Neural progenitor cell (in vitro differentiated cells): Measurements from ENCODE around the gene CSGALNACT2. TPM values are rescaled to one million over a fixed set of nuclear protein-coding genes. Genes with fewer than 3 reads are reported as not detected.

Experiments used
- DNase-seq: peaks from one replicate; pipeline ENCODE4 v3.0.0-alpha.2; 2016; ENCODE audit warnings: low spot score
- H2AFZ ChIP-seq: fragments of 200-600 bp; sonication (generic); replicated peaks from 2 replicates; pipeline ENCODE4 v1.6.1; 2016; ENCODE audit warnings: antibody characterized with exemption
- H3F3A ChIP-seq: fragments of 200-600 bp; sonication (generic); 2 replicates; pipeline ENCODE4 v1.6.1; 2016; ENCODE audit warnings: antibody characterized with exemption, low read depth
- H3K27ac ChIP-seq: fragments of 200-600 bp; sonication (generic); 2 replicates; pipeline ENCODE4 v1.5.1; 2016; ENCODE audit warnings: mild to moderate bottlenecking
- H3K27me3 ChIP-seq: fragments of 200-600 bp; sonication (generic); 2 replicates; pipeline ENCODE4 v1.6.1; 2016; ENCODE audit warnings: mild to moderate bottlenecking, moderate library complexity
- H3K36me3 ChIP-seq: fragments of 200-600 bp; sonication (generic); 2 replicates; pipeline ENCODE4 v1.5.1; 2016
- H3K4me1 ChIP-seq: fragments of 200-600 bp; sonication (generic); 2 replicates; pipeline ENCODE4 v1.6.1; 2016; ENCODE audit warnings: mixed run types
- H3K4me2 ChIP-seq: fragments of 200-600 bp; sonication (generic); 2 replicates; pipeline ENCODE4 v1.6.1; 2016
- H3K4me3 ChIP-seq: fragments of 200-600 bp; sonication (generic); 2 replicates; pipeline ENCODE4 v1.5.1; 2016
- H3K79me2 ChIP-seq: fragments of 200-600 bp; sonication (generic); 2 replicates; pipeline ENCODE4 v1.6.1; 2016; ENCODE audit warnings: low read depth
- H3K9ac ChIP-seq: fragments of 200-600 bp; sonication (generic); 2 replicates; pipeline ENCODE4 v1.6.1; 2016
- H3K9me3 ChIP-seq: fragments of 200-600 bp; sonication (generic); 2 replicates; pipeline ENCODE4 v1.5.1; 2016; ENCODE audit warnings: low read depth
- H4K20me1 ChIP-seq: fragments of 200-600 bp; sonication (generic); 2 replicates; pipeline ENCODE4 v1.6.1; 2016; ENCODE audit warnings: low read depth
- H3K27ac Mint-ChIP-seq: 3 replicates; pipeline ENCODE4 v1.8.0; 2021; ENCODE audit warnings: mixed read lengths
- H3K27me3 Mint-ChIP-seq: 2 replicates; pipeline ENCODE4 v1.8.0; 2022; ENCODE audit warnings: low read depth, mild to moderate bottlenecking, inconsistent platforms, moderate library complexity, mixed read lengths; ENCODE audit not compliant: insufficient read depth
- H3K36me3 Mint-ChIP-seq: 3 replicates; pipeline ENCODE4 v1.8.0; 2021; ENCODE audit warnings: mixed read lengths
- H3K4me1 Mint-ChIP-seq: 3 replicates; pipeline ENCODE4 v1.8.0; 2021; ENCODE audit warnings: mixed read lengths
- H3K4me3 Mint-ChIP-seq: 3 replicates; pipeline ENCODE4 v1.8.0; 2021; ENCODE audit warnings: mild to moderate bottlenecking, moderate library complexity, mixed read lengths
- H3K9me3 Mint-ChIP-seq: 3 replicates; pipeline ENCODE4 v1.8.0; 2020; ENCODE audit warnings: mixed read lengths
- EZH2 ChIP-seq: fragments of 200-600 bp; sonication (generic); IDR thresholded peaks from 2 replicates; pipeline ENCODE4 v1.6.1; 2017; ENCODE audit warnings: antibody characterized with exemption, mild to moderate bottlenecking, moderate library complexity
- EZH2phosphoT487 ChIP-seq: fragments of 200-600 bp; sonication (generic); IDR thresholded peaks from 2 replicates; pipeline ENCODE4 v1.6.1; 2017; ENCODE audit warnings: antibody characterized with exemption
- total RNA-seq: library from RNA; depleted of rRNA; stranded (reverse); fragments of >200 nt; gene quantifications from 2 replicates; pipeline ENCODE4 v1.2.3, GENCODE V29; 2015; ENCODE audit warnings: low replicate concordance
- TF ChIP-seq, protein P1 (sequence below): fragments of 200-600 bp; sonication (generic); IDR thresholded peaks from 2 replicates; pipeline ENCODE4 v1.5.1; 2017; ENCODE audit warnings: antibody characterized with exemption, mild to moderate bottlenecking

Gene CSGALNACT2
- total RNA-seq, 1 donor from 2014 or later: 9.3 TPM

DNA sequence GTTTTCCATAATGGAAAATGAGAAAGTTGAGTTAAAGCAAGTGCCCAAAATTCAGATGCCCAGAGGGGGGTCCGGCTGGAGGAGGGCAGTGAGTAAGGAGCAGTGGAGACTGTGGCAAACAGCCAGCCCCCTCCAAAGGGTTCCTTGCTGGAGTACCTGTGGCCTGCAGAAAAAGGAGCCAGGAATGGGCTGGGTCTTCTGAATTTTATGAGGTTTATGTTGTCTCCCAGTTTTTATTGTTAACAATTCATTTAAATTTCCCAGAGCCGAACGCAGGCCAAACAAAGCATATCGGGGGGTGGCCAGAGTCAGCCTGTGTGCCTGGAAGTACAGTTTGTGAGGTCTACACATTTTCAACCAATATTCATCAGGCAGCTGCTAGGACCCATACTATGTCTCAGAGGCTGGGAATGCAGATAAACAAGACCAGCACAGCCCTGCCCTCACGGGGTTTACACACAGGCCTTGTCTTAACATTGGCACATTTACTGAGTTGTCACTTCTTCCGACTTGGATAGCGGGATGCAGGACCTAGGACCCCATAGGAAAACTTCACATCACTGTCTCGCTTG lies 12.9 kb upstream of the CSGALNACT2 start:
- Mint-ChIP-seq H3K4me3 (no peak overlapping the region), H3K36me3 (no peaks in the 10 kb centered on the region), H3K27ac (no peak overlapping the region), H3K27me3 (peaks cover 2% of the 10 kb centered on the region), H3K4me1 (peaks cover 17% of the 10 kb centered on the region), H3K9me3 (no peaks in the 10 kb centered on the region)
- H3K4me3 ChIP-seq: no peak overlapping the region
- H3K9me3 ChIP-seq: no peaks in the 10 kb centered on the region
- H3K27me3 ChIP-seq: no peaks in the 10 kb centered on the region
- no peaks in the 10 kb centered on the region for H3K4me1 ChIP-seq
- H3K27ac ChIP-seq: no peak overlapping the region
- no peaks in the 10 kb centered on the region for H4K20me1 ChIP-seq
- H3K9ac ChIP-seq: no peak overlapping the region
- H3K36me3 ChIP-seq: no peaks in the 10 kb centered on the region
- H3K79me2 ChIP-seq: no peaks in the 10 kb centered on the region
- TF ChIP-seq, protein P1, sequence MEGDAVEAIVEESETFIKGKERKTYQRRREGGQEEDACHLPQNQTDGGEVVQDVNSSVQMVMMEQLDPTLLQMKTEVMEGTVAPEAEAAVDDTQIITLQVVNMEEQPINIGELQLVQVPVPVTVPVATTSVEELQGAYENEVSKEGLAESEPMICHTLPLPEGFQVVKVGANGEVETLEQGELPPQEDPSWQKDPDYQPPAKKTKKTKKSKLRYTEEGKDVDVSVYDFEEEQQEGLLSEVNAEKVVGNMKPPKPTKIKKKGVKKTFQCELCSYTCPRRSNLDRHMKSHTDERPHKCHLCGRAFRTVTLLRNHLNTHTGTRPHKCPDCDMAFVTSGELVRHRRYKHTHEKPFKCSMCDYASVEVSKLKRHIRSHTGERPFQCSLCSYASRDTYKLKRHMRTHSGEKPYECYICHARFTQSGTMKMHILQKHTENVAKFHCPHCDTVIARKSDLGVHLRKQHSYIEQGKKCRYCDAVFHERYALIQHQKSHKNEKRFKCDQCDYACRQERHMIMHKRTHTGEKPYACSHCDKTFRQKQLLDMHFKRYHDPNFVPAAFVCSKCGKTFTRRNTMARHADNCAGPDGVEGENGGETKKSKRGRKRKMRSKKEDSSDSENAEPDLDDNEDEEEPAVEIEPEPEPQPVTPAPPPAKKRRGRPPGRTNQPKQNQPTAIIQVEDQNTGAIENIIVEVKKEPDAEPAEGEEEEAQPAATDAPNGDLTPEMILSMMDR: no peak
- TF ChIP-seq EZH2: no peak
- no peak for TF ChIP-seq EZH2phosphoT487
- no peak overlapping the region for H2AFZ ChIP-seq
- no peak for DNase-seq
- H3F3A ChIP-seq: no peaks in the 10 kb centered on the region
- H3K4me2 ChIP-seq: no peak overlapping the region

DNA sequence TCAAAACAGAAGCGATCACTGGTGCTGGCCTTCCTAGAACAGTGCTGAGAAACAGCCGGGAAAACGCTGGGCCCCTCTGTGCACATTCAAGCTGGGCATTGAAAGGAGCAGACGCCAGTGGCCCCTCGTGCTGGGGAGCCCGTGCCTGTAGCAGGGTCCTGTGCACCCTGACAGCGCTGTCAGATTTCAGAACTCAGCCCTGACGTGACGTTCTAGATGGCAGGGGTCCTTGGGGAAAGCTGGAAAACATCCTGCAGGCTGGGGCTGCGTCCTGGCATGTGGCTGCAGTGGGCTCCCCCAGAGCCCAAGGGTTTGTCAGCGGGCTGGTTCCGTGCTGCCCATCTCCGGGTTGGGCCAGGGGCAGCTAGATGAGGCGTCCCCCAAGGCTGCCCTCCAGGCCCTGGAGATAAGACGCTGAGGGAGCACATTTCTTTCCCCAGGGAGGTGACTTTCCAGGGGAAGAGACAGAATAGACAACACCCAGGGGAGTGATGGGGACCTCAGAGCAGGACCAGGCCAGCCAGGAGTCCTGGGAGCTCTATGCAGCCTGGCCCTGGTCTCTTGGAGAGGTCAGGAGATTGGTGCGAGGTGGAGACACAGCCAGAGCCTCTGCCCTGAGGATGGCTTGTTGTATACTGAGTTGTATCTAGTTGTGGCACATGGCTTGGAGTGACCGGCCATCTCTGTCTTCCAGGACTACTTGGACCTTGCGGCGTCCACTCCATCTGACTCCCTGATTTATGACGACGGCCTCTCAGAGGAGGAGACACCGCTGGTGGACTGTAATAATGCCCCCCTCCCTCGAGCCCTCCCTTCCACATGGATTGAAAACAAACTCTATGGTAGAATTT lies 12.1 kb upstream of the CSGALNACT2 start:
- Mint-ChIP-seq H3K27ac (no peak overlapping the region), H3K36me3 (no peaks in the 10 kb centered on the region)
- TF ChIP-seq, protein P1: no peak
- TF ChIP-seq EZH2phosphoT487 (no peak), EZH2 (no peak)

DNA sequence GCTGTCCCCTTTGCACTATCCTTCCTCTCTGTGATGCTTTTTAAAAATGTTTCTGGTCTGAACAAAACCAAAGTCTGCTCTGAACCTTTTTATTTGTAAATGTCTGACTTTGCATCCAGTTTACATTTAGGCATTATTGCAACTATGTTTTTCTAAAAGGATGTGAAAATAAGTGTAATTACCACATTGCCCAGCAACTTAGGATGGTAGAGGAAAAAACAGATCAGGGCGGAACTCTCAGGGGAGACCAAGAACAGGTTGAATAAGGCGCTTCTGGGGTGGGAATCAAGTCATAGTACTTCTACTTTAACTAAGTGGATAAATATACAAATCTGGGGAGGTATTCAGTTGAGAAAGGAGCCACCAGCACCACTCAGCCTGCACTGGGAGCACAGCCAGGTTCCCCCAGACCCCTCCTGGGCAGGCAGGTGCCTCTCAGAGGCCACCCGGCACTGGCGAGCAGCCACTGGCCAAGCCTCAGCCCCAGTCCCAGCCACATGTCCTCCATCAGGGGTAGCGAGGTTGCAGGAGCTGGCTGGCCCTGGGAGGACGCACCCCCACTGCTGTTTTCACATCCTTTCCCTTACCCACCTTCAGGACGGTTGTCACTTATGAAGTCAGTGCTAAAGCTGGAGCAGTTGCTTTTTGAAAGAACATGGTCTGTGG lies 11.4 kb upstream of the CSGALNACT2 start:
- Histone ChIP-seq H3K4me1 (no peaks in the 10 kb centered on the region), H3F3A (no peaks in the 10 kb centered on the region), H3K4me2 (no peak overlapping the region), H3K9ac (no peak overlapping the region), H4K20me1 (no peaks in the 10 kb centered on the region), H3K4me3 (no peak overlapping the region), H3K79me2 (no peaks in the 10 kb centered on the region), H3K9me3 (no peaks in the 10 kb centered on the region), H3K27ac (no peak overlapping the region), H2AFZ (no peak overlapping the region), H3K36me3 (no peaks in the 10 kb centered on the region), H3K27me3 (no peaks in the 10 kb centered on the region)
- H3K4me3 Mint-ChIP-seq: no peak overlapping the region
- no peaks in the 10 kb centered on the region for H3K9me3 Mint-ChIP-seq
- H3K27me3 Mint-ChIP-seq: peaks cover 2% of the 10 kb centered on the region
- H3K36me3 Mint-ChIP-seq: no peaks in the 10 kb centered on the region
- DNase-seq: no peak
- peaks cover 4% of the 10 kb centered on the region for H3K4me1 Mint-ChIP-seq
- TF ChIP-seq EZH2: no peak
- TF ChIP-seq, protein P1: no peak
- no peak for TF ChIP-seq EZH2phosphoT487
- no peak overlapping the region for H3K27ac Mint-ChIP-seq

More for the DNA sequence above, 12.1 kb upstream of the CSGALNACT2 start:
- H3K9ac ChIP-seq: no peak overlapping the region
- no peak overlapping the region for H3K4me3 ChIP-seq
- H3K9me3 Mint-ChIP-seq: no peaks in the 10 kb centered on the region
- H3K4me1 ChIP-seq: no peaks in the 10 kb centered on the region
- H3K4me3 Mint-ChIP-seq: no peak overlapping the region
- H3K27me3 ChIP-seq: no peaks in the 10 kb centered on the region
- H4K20me1 ChIP-seq: no peaks in the 10 kb centered on the region
- no peak overlapping the region for H3K27ac ChIP-seq
- no peaks in the 10 kb centered on the region for H3K36me3 ChIP-seq
- DNase-seq: no peak
- H3K4me2 ChIP-seq: no peak overlapping the region
- peaks cover 2% of the 10 kb centered on the region for H3K27me3 Mint-ChIP-seq
- H2AFZ ChIP-seq: no peak overlapping the region
- peaks cover 10% of the 10 kb centered on the region for H3K4me1 Mint-ChIP-seq
- H3K9me3 ChIP-seq: no peaks in the 10 kb centered on the region
- H3K79me2 ChIP-seq: no peaks in the 10 kb centered on the region
- no peaks in the 10 kb centered on the region for H3F3A ChIP-seq
